ENCODE measurements around the gene BICD2.
"Not testable (repeated sequence)": the region's sequence is repeated elsewhere in the genome, so short reads cannot be mapped to it uniquely, and the experiment has no call there.

Gene BICD2

GRCh38 chr9:92770360-92770995, 5.8 kb upstream of the BICD2 start:
- DNase-seq = no peak

GRCh38 chr9:92769990-92770359, 5.3 kb upstream of the BICD2 start:
- DNase-seq = no peak

- DNase-seq = no peak
Measured at GRCh38 chr9:92769286-92769685, 4.7 kb upstream of the BICD2 start.

- not testable (repeated sequence) for DNase-seq
Measured at GRCh38 chr9:92768816-92769215, 4.2 kb upstream of the BICD2 start.

- DNase-seq = no peak
Measured at GRCh38 chr9:92767066-92768054, 2.7 kb upstream of the BICD2 start.

GRCh38 chr9:92764988-92765936, 629 bp upstream of the BICD2 start:
- DNase-seq = peak; percentile 98

- peak; percentile 17 for DNase-seq
Measured at GRCh38 chr9:92763721-92764380, 782 bp downstream of the BICD2 start.

GRCh38 chr9:92762781-92763708, 1.6 kb downstream of the BICD2 start:
- no peak for DNase-seq

- no peak for DNase-seq
Measured at GRCh38 chr9:92762196-92762595, 2.4 kb downstream of the BICD2 start.

GRCh38 chr9:92761686-92762085, 2.9 kb downstream of the BICD2 start:
- no peak for DNase-seq

GRCh38 chr9:92760494-92760893, 4.1 kb downstream of the BICD2 start:
- no peak for DNase-seq

- no peak for DNase-seq
Measured at GRCh38 chr9:92760070-92760469, 4.6 kb downstream of the BICD2 start.

- DNase-seq = no peak
Measured at GRCh38 chr9:92759446-92759845, 5.2 kb downstream of the BICD2 start.

- no peak for DNase-seq
Measured at GRCh38 chr9:92756792-92757191, 7.8 kb downstream of the BICD2 start.

- no peak for DNase-seq
Measured at GRCh38 chr9:92754091-92754745, 10.4 kb downstream of the BICD2 start.

GRCh38 chr9:92752812-92753404, 11.7 kb downstream of the BICD2 start:
- peak; percentile 22 for DNase-seq

- DNase-seq = no peak
Measured at GRCh38 chr9:92749934-92750315, 14.7 kb downstream of the BICD2 start.

GRCh38 chr9:92749071-92749933, 15.3 kb downstream of the BICD2 start:
- DNase-seq = no peak

- DNase-seq = no peak
Measured at GRCh38 chr9:92748233-92748497, 16.5 kb downstream of the BICD2 start.

Measured in activated CD4-positive, alpha-beta T cell treated with anti-CD3 and anti-CD28 coated beads, Interleukin-2, amount 50 U/mL, for 16 hours (primary cell).